HCT116 (cell line): Measurements from ENCODE around the gene R3HDM4. TPM values are rescaled to one million over a fixed set of nuclear protein-coding genes. Genes with fewer than 3 reads are reported as not detected.

Experiments
- ATAC-seq: fragments of 200-7000 bp; cut with Tn5 transposase; 2 replicates; pipeline ENCODE4 v1.9.1; 2020; ENCODE audit warnings: mild to moderate bottlenecking, moderate library complexity
- BruUV-seq: library from RNA; stranded (reverse); fragments of 400-500 nt; replicated peaks from 2 replicates; lab custom pipeline; 2021; lab: Mats Ljungman, UMichigan
- CTCF ChIA-PET: fragments of 300-600 bp; sonication (Branson Sonifier 250); formaldehyde crosslinking; loops from one replicate; lab custom pipeline; 2021; ENCODE audit warnings: antibody characterized with exemption; lab: Charles Lee
- POLR2A ChIA-PET: fragments of 300-600, 350-600 bp; sonication (Branson Sonifier 250); formaldehyde crosslinking; loops from one replicate; lab custom pipeline; 2021; ENCODE audit warnings: antibody characterized with exemption; lab: Charles Lee
- RAD21 ChIA-PET, 2 experiments: fragments of 300-600 bp; sonication (Branson Sonifier 250); formaldehyde crosslinking; loops; one replicate each; lab custom pipeline; 2023; ENCODE audit warnings: low total read pairs in 2 of 2; ENCODE audit not compliant: uncharacterized antibody in 2 of 2, unreplicated experiment in 2 of 2, low non-redundant PET in 1 of 2; lab: Charles Lee
- DNase-seq: peaks from one replicate; pipeline ENCODE4 v3.0.0-alpha.2; 2010; ENCODE audit warnings: low read depth, low spot score
- H2AFZ ChIP-seq: fragments of 200-600 bp; shearing (Covaris generic), sonication (generic); 2 replicates; pipeline ENCODE4 v1.6.1; 2017; ENCODE audit warnings: low read depth, mixed run types, mixed read lengths, antibody characterized with exemption, low read length; ENCODE audit not compliant: poor library complexity, severe bottlenecking
- H3K27ac ChIP-seq: 2 replicates; pipeline ENCODE4 v1.5.1; 2012; ENCODE audit warnings: low read depth, low read length
- H3K27me3 ChIP-seq: fragments of 200-600 bp; sonication (generic); 2 replicates; pipeline ENCODE4 v1.6.1; 2016; ENCODE audit warnings: mixed run types, low read length, mixed read lengths; ENCODE audit not compliant: insufficient read depth
- H3K36me3 ChIP-seq, 2 experiments: fragments of 200-500 bp in 1 of 2; fragments of 200-600 bp in 1 of 2; sonication (Bioruptor generic) in 1 of 2; sonication (generic) in 1 of 2; 2 replicates each; pipeline versions ENCODE4 v1.5.1 to v1.6.1; 2014 to 2016; ENCODE audit warnings: low read length in 2 of 2, inconsistent platforms in 1 of 2, mixed read lengths in 1 of 2, mixed run types in 1 of 2; ENCODE audit not compliant: insufficient read depth in 2 of 2, control insufficient read depth in 1 of 2
- H3K4me1 ChIP-seq, 2 experiments: fragments of 200-600 bp in 1 of 2; sonication (generic) in 1 of 2; 2 replicates each; pipeline versions ENCODE4 v1.5.1 to v1.6.1; 2012 to 2017; ENCODE audit warnings: low read length in 2 of 2, inconsistent platforms in 1 of 2, mild to moderate bottlenecking in 1 of 2, mixed read lengths in 1 of 2, mixed run types in 1 of 2, moderate library complexity in 1 of 2; ENCODE audit not compliant: insufficient read depth in 2 of 2, control insufficient read depth in 1 of 2
- H3K4me2 ChIP-seq: fragments of 200-600 bp; sonication (generic); 2 replicates; pipeline ENCODE4 v1.6.1; 2017; ENCODE audit warnings: mixed run types, low read length, mixed read lengths
- H3K4me3 ChIP-seq, 2 experiments: fragments of 200-600 bp in 1 of 2; sonication (generic) in 1 of 2; replicated peaks in 1 of 2; 2 replicates each; pipeline ENCODE4 v1.5.1; 2011 to 2016; ENCODE audit warnings: low read length in 2 of 2, control low read depth in 1 of 2, low read depth in 1 of 2, mild to moderate bottlenecking in 1 of 2, mixed read lengths in 1 of 2, mixed run types in 1 of 2
- H3K79me2 ChIP-seq: fragments of 200-600 bp; sonication (generic); 2 replicates; pipeline ENCODE4 v1.6.1; 2017; ENCODE audit warnings: mild to moderate bottlenecking, mixed run types, low read length, moderate library complexity, mixed read lengths; ENCODE audit not compliant: insufficient read depth
- H3K9ac ChIP-seq: fragments of 200-600 bp; sonication (generic); 2 replicates; pipeline ENCODE4 v1.6.1; 2016; ENCODE audit warnings: low read length, mixed read lengths
- H3K9me2 ChIP-seq: fragments of 200-600 bp; sonication (generic), shearing (Covaris generic); 2 replicates; pipeline ENCODE4 v1.6.1; 2017; ENCODE audit warnings: mixed run types, mild to moderate bottlenecking, moderate library complexity; ENCODE audit not compliant: insufficient read depth
- H3K9me3 ChIP-seq, 2 experiments: fragments of 200-500 bp in 1 of 2; fragments of 200-600 bp in 1 of 2; sonication (Bioruptor generic) in 1 of 2; sonication (generic) in 1 of 2; 2 replicates each; pipeline ENCODE4 v1.6.1; 2014 to 2017; ENCODE audit warnings: low read length in 2 of 2, mixed read lengths in 2 of 2, inconsistent platforms in 1 of 2, low read depth in 1 of 2, mild to moderate bottlenecking in 1 of 2, mixed run types in 1 of 2, moderate library complexity in 1 of 2; ENCODE audit not compliant: control insufficient read depth in 1 of 2, insufficient read depth in 1 of 2
- H4K20me1 ChIP-seq: fragments of 200-600 bp; sonication (generic), shearing (Covaris generic); 2 replicates; pipeline ENCODE4 v1.6.1; 2017; ENCODE audit warnings: mixed run types, mild to moderate bottlenecking, moderate library complexity; ENCODE audit not compliant: insufficient read depth
- ATF3 ChIP-seq: IDR thresholded peaks from 2 replicates; pipeline ENCODE4 v1.6.1; 2012
- CBX3 ChIP-seq: IDR thresholded peaks from 2 replicates; pipeline ENCODE4 v1.6.1; 2012; ENCODE audit warnings: low read depth
- CEBPB ChIP-seq: IDR thresholded peaks from 2 replicates; pipeline ENCODE4 v1.6.1; 2012; ENCODE audit warnings: low read depth
- CTCF ChIP-seq, 3 experiments: fragments of 200-600 bp in 1 of 3; sonication (generic) in 1 of 3; IDR thresholded peaks in 2 of 3; conservative IDR thresholded peaks in 1 of 3; 2 replicates each; pipeline ENCODE4 v1.5.1; 2012 to 2017; ENCODE audit warnings: low read depth in 2 of 3, low read length in 2 of 3, antibody characterized with exemption in 1 of 3, borderline replicate concordance in 1 of 3, control low read depth in 1 of 3, mild to moderate bottlenecking in 1 of 3, mixed read lengths in 1 of 3, mixed run types in 1 of 3, moderate library complexity in 1 of 3; ENCODE audit not compliant: insufficient read depth in 1 of 3
- EGR1 ChIP-seq: IDR thresholded peaks from 2 replicates; pipeline ENCODE4 v1.6.1; 2012; ENCODE audit warnings: low read depth
- ELF1 ChIP-seq: IDR thresholded peaks from 2 replicates; pipeline ENCODE4 v1.6.1; 2012; ENCODE audit warnings: low read depth, borderline replicate concordance
- EZH2 ChIP-seq: fragments of 200-600 bp; sonication (generic); IDR thresholded peaks from 2 replicates; pipeline ENCODE4 v1.6.1; 2017; ENCODE audit warnings: antibody characterized with exemption, mixed run types
- EZH2phosphoT487 ChIP-seq: fragments of 200-600 bp; IDR thresholded peaks from 2 replicates; pipeline ENCODE4 v1.6.1; 2018; ENCODE audit warnings: antibody characterized with exemption, borderline replicate concordance
- FOSL1 ChIP-seq: IDR thresholded peaks from 2 replicates; pipeline ENCODE4 v1.6.1; 2012; ENCODE audit warnings: low read depth
- JUND ChIP-seq: IDR thresholded peaks from 2 replicates; pipeline ENCODE4 v1.6.1; 2012
- POLR2A ChIP-seq: IDR thresholded peaks from 2 replicates; pipeline ENCODE4 v1.7.0; 2011; ENCODE audit warnings: borderline replicate concordance; ENCODE audit not compliant: insufficient read depth, insufficient read length; ENCODE audit errors: extremely low read depth
- RAD21 ChIP-seq: IDR thresholded peaks from 2 replicates; pipeline ENCODE4 v1.6.1; 2012; ENCODE audit warnings: low read depth, mild to moderate bottlenecking
- SIN3A ChIP-seq: IDR thresholded peaks from 2 replicates; pipeline ENCODE4 v1.6.1; 2012; ENCODE audit warnings: low read depth
- SP1 ChIP-seq: IDR thresholded peaks from 2 replicates; pipeline ENCODE4 v1.6.1; 2012; ENCODE audit warnings: low read depth
- TCF7L2 ChIP-seq: IDR thresholded peaks from 2 replicates; pipeline ENCODE4 v1.7.0; 2011; ENCODE audit warnings: borderline replicate concordance, inconsistent platforms; ENCODE audit not compliant: insufficient read depth, insufficient read length; ENCODE audit errors: extremely low read depth
- YY1 ChIP-seq: IDR thresholded peaks from 2 replicates; pipeline ENCODE4 v1.6.1; 2011; ENCODE audit warnings: low read length, low read depth, moderate library complexity, mild to moderate bottlenecking; ENCODE audit not compliant: insufficient replicate concordance; ENCODE audit errors: extremely low read depth
- ZBTB33 ChIP-seq: IDR thresholded peaks from 2 replicates; pipeline ENCODE4 v1.6.1; 2011; ENCODE audit warnings: mild to moderate bottlenecking, low read length, moderate library complexity; ENCODE audit not compliant: insufficient replicate concordance; ENCODE audit errors: extremely low read depth
- ZFX ChIP-seq: fragments of 450-650 bp; IDR thresholded peaks from 2 replicates; pipeline ENCODE4 v1.6.1; 2017
- ZNF274 ChIP-seq: fragments of 200-500 bp; sonication (Bioruptor generic); IDR thresholded peaks from 2 replicates; pipeline ENCODE4 v1.6.1; 2014; ENCODE audit warnings: mild to moderate bottlenecking, low read depth, low read length, inconsistent platforms
- intact Hi-C: fragments of 100-400 bp; cut with micrococcal nuclease; formaldehyde crosslinking; loops from 2 replicates; pipeline ENCODE4 v1.10.0; 2022
- total RNA-seq: library from RNA; stranded (reverse); gene quantifications from one replicate; pipeline ENCODE4 v1.2.1, GENCODE V29; 2021; ENCODE audit not compliant: unreplicated experiment
- TF ChIP-seq, protein P1 (sequence below): IDR thresholded peaks from 2 replicates; pipeline ENCODE4 v1.6.1; 2012

R3HDM4 gene
- total RNA-seq, 1 experiment from 2014 or later = 92.3 TPM

- Histone ChIP-seq H3K79me2 (peaks cover 10% of the 10 kb centered on the region; the same call in 1 of the 2 replicates), H3K36me3 (peaks cover 0 to 4% of the 10 kb centered on the region in 2 experiments; a peak in 1 of 4 replicates), H3K4me3 (no peak overlapping the region), H2AFZ (no peak overlapping the region), H3K27ac (no peak overlapping the region; the same call in 1 of the 2 replicates), H3K27me3 (no peaks in the 10 kb centered on the region)
- no TSS peak for BruUV-seq
- RAD21 ChIA-PET = no interaction called here
- no peak for ATAC-seq
- POLR2A ChIA-PET = no interaction called here
- intact Hi-C loops = no loop called here
- CTCF ChIA-PET = no interaction called here
- TF ChIP-seq YY1 = no peak
- TF ChIP-seq EZH2phosphoT487 = no peak
- TF ChIP-seq FOSL1 = no peak
- no peak for TF ChIP-seq CEBPB
- TF ChIP-seq JUND = no peak
- no peak for TF ChIP-seq ZFX
- no peak for TF ChIP-seq EZH2
- no peak for TF ChIP-seq CBX3
- no peak for TF ChIP-seq TCF7L2
- TF ChIP-seq CTCF (IDR thresholded peaks at IDR 0.05 in 2 of 3, conservative IDR thresholded peaks at IDR 0.05 in 1 of 3; ENCODE audit: borderline replicate concordance in 1 of 3, insufficient read depth in 1 of 3, low read depth in 2 of 3, low read length in 2 of 3) = no peak
- TF ChIP-seq EGR1 = no peak
- TF ChIP-seq ZNF274 = no peak
- no peak for TF ChIP-seq ELF1
- TF ChIP-seq SP1 = no peak
- no peak for TF ChIP-seq ATF3
- TF ChIP-seq, protein P1, sequence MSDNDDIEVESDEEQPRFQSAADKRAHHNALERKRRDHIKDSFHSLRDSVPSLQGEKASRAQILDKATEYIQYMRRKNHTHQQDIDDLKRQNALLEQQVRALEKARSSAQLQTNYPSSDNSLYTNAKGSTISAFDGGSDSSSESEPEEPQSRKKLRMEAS = no peak
- no peak for TF ChIP-seq SIN3A
- no peak for TF ChIP-seq RAD21
- no peak for TF ChIP-seq ZBTB33
- TF ChIP-seq POLR2A = no peak
- TF ChIP-seq, all 23 proteins: peak for 0
- Histone ChIP-seq H3K9ac (no peak overlapping the region), H3K4me1 (peaks cover 25 to 30% of the 10 kb centered on the region in 2 experiments), H3K9me2 (no peaks in the 10 kb centered on the region), H3K4me2 (no peak overlapping the region), H4K20me1 (no peaks in the 10 kb centered on the region), H3K9me3 (no peaks in the 10 kb centered on the region)
- DNase-seq = no peak
Observed at GRCh38 chr19:931860-932647, 19.0 kb upstream of the R3HDM4 start.
